Stimulated activated CD8-positive, alpha-beta memory T cell treated with anti-CD3 and anti-CD28 coated beads, Interleukin-4, amount 100 ng/mL, for 1 hour (primary cell): ENCODE data around the gene MAEA.
"Not testable (repeated sequence)": the region's sequence is repeated elsewhere in the genome, so short reads cannot be mapped to it uniquely, and the experiment has no call there.

Source experiments
- DNase-seq, 2 donors: peaks; one replicate each; pipeline ENCODE4 v3.0.0-alpha.2; 2020; ENCODE audit warnings: low read depth in 2 of 2, low spot score in 1 of 2

Gene MAEA

GRCh38 chr4:1318488-1319213, 29.0 kb downstream of the MAEA start:
- no peak for DNase-seq

- DNase-seq = no peak
Observed at GRCh38 chr4:1321486-1321885, 31.8 kb downstream of the MAEA start.

GRCh38 chr4:1321946-1322650, 32.4 kb downstream of the MAEA start:
- DNase-seq = no peak

GRCh38 chr4:1323280-1323634, 33.6 kb downstream of the MAEA start:
- DNase-seq = no peak

- no peak for DNase-seq
Observed at GRCh38 chr4:1323635-1324442, 34.1 kb downstream of the MAEA start.

- DNase-seq = not testable (repeated sequence)
Observed at GRCh38 chr4:1324443-1325175, 34.9 kb downstream of the MAEA start.

- no peak for DNase-seq
Observed at GRCh38 chr4:1325176-1325480, 35.4 kb downstream of the MAEA start.

GRCh38 chr4:1325681-1326635, 36.3 kb downstream of the MAEA start:
- DNase-seq = no peak

- DNase-seq = no peak
Observed at GRCh38 chr4:1326751-1327525, 37.2 kb downstream of the MAEA start.

GRCh38 chr4:1327526-1328266, 38.0 kb downstream of the MAEA start:
- no peak for DNase-seq

GRCh38 chr4:1328267-1329155, 38.8 kb downstream of the MAEA start:
- no peak for DNase-seq

GRCh38 chr4:1329408-1330371, 40.0 kb downstream of the MAEA start:
- DNase-seq = no peak

- DNase-seq = peak in 1 of 2 donors; percentile 25
Observed at GRCh38 chr4:1330761-1331590, 41.3 kb downstream of the MAEA start.

GRCh38 chr4:1331591-1332353, 42.1 kb downstream of the MAEA start:
- DNase-seq = no peak

GRCh38 chr4:1332686-1333085, 43.0 kb downstream of the MAEA start:
- DNase-seq = no peak
